ENCODE data around the gene NKG7. TPM values are rescaled to one million over a fixed set of nuclear protein-coding genes. Genes with fewer than 3 reads are reported as not detected.

The NKG7 gene
- total RNA-seq, 1 donor from 2014 or later, result not detected

DNA sequence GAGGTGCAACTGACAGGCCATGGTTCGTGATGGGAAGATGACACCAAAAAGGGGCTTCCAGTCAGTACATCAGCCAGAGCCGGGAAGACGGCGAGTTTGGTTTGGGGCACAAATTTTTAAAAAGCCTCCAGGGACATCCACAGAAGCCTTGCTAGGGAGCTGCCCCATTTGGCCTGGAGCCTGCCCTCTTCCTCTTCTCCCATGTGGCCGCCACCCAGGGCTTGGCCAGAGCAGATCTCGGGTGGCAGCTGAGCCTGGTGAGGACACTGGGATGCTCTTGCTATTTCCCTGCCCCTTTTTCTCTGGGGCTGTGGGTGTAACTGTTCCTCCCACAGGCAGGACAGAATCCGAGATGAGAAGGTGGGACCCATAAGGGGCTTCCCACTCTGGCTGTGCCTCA is 14.5 kb downstream of the NKG7 start:
- no peak for DNase-seq

DNA sequence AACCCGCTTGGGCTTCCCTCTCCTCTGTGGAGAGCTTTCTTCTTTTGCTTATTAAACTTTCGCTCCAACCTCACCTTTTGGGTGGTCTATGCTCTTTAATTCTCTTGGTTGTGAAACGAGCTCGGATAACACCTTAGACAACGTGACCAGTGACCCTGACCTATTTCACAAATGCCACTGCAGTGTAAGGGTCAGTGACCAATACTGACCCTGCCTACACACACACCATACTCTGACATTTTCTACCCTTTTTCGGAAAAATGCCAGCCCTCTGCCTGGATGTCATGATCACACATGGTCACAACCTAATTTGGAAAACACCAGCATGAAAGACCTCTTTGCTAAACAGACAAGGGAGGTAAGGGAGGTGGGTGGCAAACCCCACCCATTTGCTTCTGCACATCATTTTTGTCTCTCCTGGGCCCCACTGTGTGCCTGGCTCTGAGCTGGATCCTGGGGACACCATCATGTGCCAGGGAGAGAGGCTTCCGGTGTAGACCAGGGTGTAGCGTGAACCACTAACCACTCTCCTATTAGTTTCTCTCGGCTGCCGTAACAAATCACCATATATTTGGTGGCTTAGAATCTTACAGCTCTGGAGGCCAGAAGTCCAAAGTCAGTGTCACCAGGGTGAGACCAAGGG is 16.2 kb downstream of the NKG7 start:
- no peak for DNase-seq

DNA sequence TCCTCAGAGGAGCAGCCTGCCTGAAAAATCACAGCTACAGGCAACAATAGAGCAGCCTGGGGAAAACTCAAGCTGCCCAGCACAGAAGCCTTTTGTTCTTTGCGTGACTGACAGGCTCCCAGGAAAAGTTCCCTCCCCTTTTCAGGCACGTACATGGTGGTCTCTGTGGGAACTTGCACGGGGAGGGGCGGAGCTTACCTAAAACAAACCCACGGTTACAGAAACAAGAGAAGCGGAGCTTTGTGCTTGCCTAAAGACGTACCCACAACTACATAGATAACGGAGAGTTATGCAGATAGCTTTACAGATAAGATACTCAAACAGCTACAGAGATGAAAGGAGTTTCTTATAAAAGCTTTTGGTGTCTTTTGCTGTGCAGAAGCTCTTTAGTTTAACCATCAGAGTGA is 17.7 kb downstream of the NKG7 start:
- DNase-seq, result no peak

DNA sequence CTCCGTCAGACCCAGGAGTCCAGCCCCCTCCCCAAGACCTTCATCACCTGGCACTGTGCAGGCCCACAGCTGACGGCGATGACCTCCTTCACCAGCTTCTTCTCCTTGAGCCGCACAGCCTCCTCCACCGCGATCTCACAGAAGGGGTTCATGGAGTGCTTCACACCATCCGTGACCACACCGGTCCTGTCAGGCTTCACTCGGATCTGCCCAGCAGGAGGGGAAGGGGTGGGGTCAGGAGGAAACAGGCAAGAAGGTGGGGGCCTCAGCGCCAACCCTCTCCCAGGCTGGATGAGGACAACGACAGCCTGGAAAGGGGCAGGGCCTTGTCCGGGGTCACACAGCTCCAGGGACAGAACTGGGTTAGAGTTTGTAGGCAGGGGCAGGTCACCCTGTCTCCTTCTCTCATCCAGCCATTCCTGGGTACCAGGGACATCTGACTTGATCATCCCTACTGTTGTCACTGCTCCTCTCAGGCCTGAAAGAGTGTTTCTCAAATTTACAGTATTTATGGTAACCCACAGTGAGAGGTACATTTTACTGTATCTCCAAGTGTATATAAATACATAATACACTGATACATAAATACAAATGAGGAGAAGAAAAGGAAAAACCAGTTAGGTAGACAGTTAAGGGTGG is 18.2 kb downstream of the NKG7 start:
- no peak for DNase-seq

DNA sequence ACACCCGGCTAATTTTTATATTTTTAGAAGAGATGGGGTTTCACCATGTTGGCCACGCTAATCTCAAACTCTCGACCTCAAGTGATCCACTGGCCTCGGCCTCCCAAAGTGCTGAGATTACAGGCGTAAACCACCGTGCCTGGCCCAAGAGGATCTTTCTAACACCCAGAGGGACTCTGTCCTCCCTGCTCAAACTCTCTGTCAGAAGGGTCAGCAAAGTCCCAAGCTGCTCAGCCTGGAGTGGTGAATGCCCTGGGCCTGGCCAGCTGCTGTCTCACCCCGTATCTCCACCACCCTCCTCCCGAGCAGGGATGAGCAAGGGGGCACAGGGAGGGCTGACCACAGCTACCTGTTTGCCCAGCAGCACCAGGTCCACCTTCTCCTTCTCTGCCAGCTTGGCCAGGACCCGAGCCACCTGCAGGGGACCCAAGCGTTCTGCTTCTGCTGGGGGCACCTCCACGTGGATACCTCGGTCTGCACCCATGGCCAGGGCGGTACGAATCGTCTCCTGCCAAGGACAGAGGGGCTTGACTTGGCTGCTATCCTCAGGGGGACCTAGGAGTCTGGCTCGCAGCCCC is 19.6 kb downstream of the NKG7 start:
- no peak for DNase-seq

DNA sequence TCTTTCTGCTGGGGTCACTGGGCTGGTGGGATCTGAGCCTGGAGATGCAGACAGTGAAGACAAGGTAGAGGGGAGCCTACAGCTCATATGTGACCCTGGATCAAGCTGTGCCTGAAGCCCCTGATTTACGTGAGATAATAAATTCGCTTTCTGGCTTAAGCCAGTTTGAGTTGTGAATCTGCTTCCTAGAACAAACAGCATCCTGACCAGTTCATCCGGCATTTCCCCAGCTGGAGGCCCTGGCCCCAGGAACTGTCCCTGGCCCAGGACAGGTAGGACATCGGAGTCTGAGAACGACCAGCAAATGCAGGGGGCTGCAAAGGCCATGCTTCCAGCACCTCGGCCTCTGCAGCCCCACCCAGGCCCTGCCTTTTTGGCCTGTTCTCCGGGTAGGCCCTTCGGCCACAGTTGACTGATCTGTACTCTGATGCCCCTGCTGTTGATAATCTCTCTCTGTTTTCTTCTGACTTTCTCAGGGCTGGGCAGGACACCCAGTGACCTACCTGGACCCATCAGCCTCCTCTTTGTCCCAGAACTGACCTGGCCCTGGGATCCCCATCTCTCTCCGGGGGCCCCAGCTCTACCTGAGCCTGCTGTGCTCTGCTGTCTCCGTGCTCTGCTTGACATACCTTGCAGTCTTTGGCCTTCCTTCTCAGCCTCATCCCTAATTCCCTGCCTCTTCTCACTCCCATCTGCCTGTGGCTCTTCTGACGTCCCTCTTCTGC is 21.0 kb downstream of the NKG7 start:
- no peak for DNase-seq

DNA sequence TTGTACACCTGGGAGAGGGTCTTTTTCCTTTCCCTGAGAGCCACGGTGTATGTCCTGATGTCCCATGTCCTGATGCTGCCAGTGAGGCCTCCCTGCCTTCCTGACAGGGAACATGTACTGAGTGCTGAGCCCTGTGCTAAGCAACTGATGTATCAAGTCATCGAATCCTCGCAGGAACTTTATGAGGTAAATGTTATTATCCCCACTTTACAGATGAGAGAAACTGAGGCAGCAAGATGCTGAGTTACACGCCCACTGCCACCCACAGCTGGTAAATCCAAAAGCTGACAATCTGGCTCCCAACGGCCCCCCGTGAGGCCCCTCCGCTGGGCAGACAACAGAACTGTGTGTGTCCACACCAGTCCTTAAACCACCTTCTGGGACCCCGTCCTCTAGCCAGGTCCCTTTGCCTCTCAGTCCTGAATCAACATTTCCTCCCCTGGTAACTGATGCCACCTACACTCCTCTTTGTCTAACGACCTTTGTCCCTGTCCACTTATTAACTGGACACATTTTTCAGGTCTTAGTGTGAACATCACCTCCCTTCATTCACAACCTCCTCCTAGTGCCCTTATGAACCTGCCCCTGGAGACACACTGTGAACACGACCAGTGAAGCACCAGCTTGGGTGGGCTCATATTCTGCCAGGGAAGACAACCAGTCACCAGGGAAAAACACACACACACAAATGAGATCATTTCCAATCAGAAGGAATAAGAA is 25.1 kb downstream of the NKG7 start:
- DNase-seq, result no peak

DNA sequence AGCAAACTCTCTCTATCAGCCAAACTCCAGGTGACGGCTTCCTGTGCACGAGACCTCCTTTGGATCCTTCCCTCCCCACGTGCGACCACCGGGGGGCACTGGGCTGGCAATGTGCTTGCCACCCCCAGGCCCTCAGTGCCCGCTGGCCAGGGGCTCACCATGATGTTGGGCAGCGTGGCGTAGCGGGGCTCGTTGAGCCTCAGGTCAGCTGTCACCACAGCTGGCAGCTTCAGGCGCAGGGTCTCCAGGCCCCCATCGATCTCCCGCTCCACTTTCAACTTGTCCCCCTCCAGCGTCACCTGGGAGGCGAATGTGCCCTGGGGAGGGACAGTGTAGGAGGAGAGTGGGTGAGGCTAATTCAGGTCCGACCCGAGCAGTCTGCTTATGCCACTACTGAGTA is 25.7 kb downstream of the NKG7 start:
- DNase-seq, result no peak

DNA sequence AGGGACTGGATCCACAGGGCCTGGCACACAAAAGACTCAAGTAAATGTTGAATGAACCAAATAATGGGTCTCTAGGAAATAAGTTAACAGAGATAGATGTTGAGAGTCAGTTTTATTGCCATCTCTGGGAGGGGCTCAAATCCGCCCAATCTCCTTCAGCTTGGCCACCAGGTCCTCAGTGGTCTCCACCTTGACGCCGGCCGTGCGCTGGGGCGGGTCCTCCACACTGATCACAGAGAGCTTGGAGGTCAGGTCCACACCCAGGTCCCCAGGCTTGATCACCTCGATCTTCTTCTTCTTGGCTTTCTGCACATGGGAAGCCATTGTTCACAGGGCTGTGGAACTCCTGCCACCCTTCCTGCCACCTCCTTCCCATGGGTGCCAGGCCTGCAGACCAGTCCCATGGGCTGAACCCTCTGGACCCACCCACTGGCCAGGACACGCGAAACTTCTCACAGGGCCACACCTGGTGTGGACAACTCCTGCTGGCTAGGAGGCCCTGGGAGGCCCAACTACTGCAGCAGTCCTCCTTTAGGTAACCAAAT is 27.3 kb downstream of the NKG7 start:
- DNase-seq, result no peak

DNA sequence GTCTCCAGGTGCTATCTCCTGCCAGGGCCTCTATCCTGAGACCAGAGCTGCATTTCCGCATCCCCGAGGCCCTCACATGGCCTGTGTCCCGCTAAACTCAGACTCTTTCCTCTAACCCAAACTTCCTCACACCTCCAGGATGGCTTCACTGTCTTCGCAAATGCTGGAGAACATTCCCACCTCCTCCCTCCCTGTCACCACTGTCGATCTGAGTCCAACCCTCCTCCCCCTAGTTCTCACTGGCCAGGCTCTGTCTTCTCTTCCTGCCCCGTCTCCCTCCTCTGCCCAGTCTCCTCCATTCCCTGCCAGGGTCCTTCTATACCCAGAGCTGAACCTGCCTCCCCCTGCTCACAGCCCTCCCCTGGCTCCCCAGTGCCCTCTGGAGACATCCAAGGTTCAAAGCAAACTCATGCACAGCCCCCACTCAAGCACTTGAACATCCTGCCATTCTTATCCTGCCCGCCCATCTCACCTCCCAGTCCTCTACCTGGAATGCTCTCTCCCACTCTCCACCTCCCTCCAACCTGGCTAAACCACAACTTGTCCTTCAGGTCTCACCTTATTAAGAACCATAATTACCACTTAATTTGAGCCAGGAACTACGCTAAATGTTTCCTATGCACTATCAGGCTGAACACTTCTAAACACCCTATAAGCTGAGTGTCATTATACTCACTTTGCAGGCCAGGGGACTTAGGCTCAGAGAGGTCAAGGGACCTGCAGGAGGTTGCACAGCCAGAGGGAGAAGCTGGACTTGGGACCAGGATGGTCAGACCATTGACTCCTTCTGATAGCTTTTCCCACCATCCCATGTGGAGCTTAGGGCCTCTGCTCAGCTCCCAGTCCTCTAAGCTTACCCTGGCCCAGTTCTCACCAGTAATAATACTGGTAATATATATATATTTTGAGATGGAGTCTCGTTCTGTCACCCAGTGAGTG is 29.6 kb downstream of the NKG7 start:
- DNase-seq, result no peak

DNA sequence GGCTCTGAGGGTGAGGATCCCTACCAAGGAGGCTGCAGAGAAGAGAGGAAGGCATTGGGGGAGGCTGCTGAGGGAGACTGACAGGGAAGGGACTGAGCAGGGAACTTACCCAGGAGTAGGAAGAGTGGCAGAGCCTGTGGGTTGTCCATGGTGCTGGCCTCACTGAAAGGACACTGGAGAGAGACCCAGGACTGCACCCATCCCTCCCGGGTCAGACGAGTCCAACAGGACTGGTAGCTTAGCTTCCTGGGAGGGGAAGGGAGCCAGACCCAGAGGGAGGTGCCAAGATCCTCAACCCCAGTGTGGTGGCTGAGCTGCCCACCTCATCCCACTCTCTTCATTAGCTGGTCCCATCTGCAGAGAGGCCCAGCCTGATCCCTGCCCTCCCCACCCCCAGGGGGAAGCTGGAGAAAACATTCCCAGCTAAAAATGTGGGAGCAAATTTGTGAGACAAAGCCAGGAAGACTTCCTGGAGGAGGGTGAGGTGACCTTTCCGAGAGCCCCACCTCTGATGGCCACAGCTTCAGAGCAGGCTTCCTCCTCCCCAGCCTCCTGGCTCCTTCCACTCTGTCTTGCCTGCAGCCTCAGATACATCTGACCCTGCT is 30.4 kb downstream of the NKG7 start, which contains the start of gene VSIG10L:
VSIG10L (minus strand) TSS at position 164 of the 605 bp plus-strand sequence; CDS start at position 149, 15 bp downstream.
- DNase-seq, result no peak

DNA sequence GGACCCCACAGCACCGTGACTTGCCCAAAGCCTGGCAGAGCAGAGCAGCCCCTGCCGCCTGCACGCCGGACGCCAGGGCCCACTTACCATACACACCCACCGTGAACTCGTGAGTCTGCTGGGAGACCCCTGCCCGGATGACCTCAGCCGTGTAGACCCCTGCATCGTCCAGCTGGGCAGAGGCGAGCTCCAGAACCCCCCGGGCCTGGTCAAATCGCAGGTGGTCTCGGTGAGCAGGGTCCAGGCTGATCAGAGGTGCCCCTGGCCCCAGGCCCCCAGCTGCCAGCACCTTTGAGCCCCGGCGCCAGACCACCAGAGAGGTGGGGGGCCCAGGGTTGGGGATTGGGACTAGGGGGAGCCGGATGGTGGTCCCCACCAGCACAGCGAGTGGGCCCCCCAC is 31.4 kb downstream of the NKG7 start:
- no peak for DNase-seq

DNA sequence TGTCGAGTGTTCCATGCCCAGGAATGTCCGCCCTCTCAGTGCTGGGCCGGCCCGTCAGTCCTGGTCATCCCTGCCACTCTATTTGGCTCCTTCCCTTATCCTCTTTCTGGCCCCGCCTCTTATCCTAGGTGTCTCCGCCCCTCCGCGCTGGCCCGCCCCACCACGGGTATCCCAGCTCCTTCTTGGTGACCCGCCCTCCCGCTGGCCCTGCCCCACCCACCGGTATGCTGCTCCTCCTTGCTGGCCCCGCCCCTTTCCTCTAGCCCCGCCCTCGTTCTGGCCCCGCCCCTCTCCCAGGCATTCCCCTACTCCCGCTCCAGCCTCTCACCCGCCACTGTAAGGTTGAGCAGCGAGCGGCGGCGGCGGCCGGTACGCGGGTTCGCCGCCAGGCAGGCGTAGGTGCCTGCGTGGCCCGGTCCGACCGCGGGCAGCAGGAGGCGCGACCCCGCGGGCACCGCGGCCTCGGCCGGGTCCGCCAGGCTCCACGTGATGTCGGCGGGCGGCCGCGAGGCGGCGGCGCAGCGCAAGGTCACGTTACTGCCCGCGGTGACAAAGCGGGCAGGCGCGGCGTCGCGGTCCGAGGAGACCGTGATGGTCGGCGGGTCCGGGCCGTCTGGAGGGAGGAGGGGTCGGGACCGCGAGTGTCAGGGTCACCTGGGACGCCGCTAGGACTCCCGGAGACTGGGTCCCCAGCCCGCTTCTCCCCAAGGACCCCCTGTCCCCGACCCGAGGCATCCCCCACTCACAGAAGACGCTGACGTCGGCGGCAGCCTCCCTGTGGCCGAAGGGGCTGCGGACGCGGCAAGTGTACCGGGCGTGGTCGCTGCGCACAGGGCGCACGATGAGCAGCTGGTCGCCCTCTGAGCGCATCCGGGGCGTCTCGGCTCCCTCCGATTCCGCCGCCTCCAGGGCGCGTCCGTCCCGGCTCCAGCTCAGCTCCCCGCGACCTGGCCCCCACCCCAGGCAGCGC is 32.5 kb downstream of the NKG7 start:
- peak; percentile 98 for DNase-seq

DNA sequence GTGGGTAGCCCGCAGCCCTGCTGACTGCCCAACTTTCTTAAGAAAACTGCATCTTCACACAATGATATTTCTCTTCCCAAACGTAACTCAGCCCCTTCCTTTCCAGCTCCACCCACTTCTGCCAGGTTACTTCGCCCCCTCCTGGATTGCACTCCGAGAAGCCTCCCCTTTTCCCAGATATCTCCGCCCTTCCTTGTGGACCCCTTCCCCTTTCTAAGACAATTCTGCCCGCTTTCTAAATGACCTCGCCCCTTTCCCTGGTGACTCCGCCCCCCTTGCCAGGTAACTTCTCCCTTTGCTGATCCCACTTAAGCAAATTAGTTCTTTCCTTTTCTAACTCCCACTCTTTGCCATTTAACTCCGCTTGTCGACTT is 33.2 kb downstream of the NKG7 start:
- DNase-seq, result no peak

DNA sequence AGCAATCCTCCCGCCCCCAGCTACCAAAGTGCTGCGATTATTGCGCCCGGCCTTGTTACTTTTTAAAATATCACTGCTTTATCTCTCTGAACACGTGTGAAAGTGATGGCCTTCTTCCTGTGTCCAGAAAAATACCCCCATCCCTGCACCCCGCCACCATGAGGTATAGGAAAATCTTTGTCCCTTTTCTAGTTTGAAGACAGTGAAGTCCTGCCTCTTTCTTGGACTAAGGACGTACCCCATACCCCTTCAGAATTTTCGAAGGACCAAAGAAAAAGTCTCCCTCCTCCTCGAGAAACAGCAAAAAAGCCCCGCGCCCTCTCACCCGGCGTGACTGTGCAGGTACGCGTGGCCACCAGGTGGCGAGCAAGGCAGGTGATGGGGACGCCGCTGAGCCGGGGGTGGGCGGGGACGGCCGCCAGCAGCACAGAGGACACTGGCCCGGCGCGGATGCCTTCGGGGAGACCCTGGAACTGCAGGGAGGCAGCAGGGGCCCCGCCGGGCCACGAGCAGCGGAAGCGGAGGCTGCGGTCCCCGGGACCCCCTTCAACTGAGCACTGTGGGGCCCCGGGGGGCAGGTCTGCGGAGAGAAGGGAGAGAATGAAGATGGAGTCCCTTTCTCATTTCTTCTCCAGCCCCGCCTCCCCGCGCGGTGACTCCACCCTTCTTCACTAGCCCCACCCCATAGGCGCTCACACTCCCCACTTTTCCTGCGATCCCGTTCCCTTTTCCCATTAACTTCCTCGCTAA is 33.7 kb downstream of the NKG7 start:
- DNase-seq, result peak; percentile 84

DNA sequence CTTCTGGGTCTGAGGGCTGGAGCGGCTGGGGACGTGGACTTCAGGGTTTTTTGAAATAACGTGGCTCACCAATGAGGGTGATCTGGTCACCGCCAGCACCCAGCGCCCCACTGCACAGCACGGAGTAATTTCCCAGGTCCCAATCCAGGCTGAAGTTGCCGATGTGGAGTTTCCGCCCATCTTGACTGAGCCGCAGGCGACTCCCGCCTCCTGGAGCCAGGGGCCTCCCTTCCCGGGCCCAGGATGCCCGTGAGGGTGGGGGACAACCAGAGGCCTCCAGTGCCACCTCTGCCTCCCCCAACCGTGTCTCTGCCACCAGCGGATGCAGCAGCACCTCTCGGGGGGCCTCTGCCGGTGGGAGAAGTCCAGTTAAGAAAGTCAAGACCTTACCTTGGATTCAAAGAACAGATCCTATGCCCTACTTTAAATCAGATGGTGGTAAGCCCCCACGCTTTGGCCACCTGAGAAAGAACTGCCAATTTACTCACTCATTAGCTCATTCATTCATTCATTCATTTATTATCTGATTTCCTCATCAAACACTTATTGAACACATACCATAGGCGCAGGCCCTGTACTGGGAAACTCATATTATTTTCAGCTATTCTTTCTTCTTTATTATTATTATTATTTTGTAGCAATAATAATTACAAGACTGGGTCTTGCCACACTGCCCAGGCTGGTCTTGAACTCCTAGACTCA is 34.4 kb downstream of the NKG7 start:
- DNase-seq, result no peak

DNA sequence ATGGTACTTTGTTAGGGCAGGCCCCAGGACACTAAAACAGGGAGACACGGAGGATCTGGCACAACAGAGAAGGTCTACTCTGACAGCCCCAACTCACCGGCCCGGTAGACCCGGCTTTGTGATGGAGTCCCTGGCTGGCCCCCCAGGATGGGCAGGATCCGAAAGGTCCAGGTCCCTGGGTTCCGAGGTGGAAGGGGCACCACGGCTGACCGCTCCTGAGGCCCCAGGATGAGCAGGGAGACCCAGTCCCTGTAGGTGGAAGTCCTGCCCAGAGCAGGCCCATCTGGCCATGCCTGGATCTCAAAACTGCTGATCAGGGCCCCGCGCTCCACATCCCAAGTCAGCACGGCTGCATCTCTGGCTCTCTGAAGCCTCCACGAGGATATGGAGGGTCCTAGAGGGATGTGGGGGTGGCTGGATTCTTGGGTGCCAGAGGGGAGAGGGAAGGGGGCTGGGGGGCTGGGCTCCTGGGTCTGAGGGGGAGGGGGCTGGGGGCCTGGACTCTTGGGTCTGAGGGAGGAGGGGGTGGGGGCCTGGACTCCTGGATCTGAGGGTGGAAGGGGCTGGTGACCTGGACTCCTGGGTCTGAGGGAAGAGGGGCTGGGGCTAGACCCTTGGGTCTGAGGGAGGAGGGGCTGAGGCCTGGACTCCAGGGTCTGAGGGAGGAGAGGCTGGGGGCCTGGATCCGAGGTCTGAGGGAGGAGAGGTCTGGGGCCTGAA is 35.2 kb downstream of the NKG7 start:
- DNase-seq, result no peak

Measured in dermis blood vessel endothelial cell (primary cell).